ENCODE results near the gene ELAC2. TPM values are rescaled to one million over a fixed set of nuclear protein-coding genes. Genes with fewer than 3 reads are reported as not detected.
"Not testable (repeated sequence)": the region's sequence is repeated elsewhere in the genome, so short reads cannot be mapped to it uniquely, and the experiment has no call there.

ELAC2 gene
- total RNA-seq, 4 donors from 2014 or later: 85.7 to 143 (median 87.1) TPM

DNA sequence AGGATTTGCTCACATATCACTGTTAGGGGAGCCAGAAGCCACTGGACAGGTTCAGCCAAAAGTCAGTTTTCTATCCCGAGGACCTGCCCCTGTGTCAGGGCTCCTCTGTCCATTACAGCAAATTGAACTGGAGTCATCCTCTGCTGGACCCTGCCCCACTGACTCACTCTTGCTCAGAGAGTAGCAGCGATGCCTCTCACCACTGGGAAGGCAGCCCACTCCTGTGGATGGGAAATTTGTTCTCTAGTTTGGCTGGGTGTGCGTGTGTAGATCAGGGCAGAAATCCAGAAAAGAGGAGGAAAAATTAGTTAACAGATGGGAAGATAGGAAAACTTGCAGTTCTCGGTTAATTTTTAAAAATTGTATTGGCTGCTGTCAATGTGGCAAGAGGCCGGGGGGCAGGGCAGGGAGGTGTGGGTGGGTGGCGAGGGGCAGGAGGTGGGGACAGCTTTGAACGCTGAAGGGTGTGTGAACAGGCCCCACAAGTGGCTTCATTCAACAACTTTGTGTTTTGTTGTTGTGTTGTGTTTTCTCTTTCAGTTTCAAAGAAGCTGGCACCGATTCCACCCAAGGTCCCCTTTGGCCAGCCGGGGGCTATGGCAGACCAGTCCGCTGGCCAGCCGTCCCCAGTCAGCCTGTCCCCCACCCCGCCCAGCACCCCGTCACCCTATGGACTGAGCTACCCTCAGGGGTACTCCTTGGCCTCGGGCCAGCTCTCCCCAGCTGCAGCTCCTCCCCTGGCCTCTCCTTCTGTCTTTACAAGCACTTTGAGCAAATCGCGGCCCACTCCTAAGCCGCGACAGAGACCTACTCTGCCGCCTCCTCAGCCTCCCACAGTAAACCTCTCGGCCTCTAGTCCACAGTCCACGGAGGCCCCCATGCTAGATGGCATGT lies 33.6 kb downstream of the ELAC2 start:
- DNase-seq (ENCODE audit: low spot score in 2 of 2): no peak
- no peaks in the 10 kb centered on the region for H3K27me3 ChIP-seq
- H3K27ac ChIP-seq: peak overlapping the region; percentile 26
- TF ChIP-seq POLR2A (IDR thresholded peaks at IDR 0.05): no peak
- TF ChIP-seq EP300 (IDR thresholded peaks at IDR 0.05): no peak
- no peak for TF ChIP-seq POLR2AphosphoS5 (IDR thresholded peaks at IDR 0.05)
- TF ChIP-seq, protein P1, sequence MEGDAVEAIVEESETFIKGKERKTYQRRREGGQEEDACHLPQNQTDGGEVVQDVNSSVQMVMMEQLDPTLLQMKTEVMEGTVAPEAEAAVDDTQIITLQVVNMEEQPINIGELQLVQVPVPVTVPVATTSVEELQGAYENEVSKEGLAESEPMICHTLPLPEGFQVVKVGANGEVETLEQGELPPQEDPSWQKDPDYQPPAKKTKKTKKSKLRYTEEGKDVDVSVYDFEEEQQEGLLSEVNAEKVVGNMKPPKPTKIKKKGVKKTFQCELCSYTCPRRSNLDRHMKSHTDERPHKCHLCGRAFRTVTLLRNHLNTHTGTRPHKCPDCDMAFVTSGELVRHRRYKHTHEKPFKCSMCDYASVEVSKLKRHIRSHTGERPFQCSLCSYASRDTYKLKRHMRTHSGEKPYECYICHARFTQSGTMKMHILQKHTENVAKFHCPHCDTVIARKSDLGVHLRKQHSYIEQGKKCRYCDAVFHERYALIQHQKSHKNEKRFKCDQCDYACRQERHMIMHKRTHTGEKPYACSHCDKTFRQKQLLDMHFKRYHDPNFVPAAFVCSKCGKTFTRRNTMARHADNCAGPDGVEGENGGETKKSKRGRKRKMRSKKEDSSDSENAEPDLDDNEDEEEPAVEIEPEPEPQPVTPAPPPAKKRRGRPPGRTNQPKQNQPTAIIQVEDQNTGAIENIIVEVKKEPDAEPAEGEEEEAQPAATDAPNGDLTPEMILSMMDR (IDR thresholded peaks at IDR 0.05): no peak
- no peaks in the 10 kb centered on the region for H3K9me3 ChIP-seq
- WGBS: 38% methylated on average over 21 of the region's 21 CpGs
- H3K36me3 ChIP-seq: no peaks in the 10 kb centered on the region
- H3K4me1 ChIP-seq: peaks cover 19% of the 10 kb centered on the region
- H3K4me3 ChIP-seq: peak overlapping the region; percentile 31

DNA sequence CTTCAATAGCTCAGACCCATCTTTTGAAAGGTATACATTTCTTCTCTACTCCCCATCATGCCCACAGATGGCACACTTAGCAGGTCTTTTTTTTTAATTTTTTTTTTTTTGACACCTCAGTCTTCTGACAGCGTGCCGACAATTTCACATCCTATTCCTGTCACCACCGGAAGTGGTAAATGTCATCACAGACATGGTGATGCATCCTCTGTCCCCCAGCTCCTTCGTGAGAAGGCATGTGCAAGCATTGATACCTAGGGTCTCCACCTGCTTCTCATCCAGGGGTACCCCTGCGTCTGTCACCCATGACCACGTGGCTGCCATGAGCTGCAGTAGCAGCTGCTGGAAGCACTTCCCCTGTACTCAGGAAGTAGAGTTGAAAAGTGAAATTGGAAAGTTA lies 35.6 kb downstream of the ELAC2 start:
- WGBS: 86% methylated on average over 6 of the region's 6 CpGs
- TF ChIP-seq POLR2AphosphoS5 (IDR thresholded peaks at IDR 0.05): no peak
- TF ChIP-seq EP300 (IDR thresholded peaks at IDR 0.05): no peak
- no peak overlapping the region for H3K27ac ChIP-seq
- H3K4me3 ChIP-seq: no peak overlapping the region
- no peaks in the 10 kb centered on the region for H3K9me3 ChIP-seq
- no peaks in the 10 kb centered on the region for H3K36me3 ChIP-seq
- H3K27me3 ChIP-seq: no peaks in the 10 kb centered on the region
- DNase-seq (ENCODE audit: low spot score in 2 of 2): no peak
- peaks cover 23% of the 10 kb centered on the region for H3K4me1 ChIP-seq

DNA sequence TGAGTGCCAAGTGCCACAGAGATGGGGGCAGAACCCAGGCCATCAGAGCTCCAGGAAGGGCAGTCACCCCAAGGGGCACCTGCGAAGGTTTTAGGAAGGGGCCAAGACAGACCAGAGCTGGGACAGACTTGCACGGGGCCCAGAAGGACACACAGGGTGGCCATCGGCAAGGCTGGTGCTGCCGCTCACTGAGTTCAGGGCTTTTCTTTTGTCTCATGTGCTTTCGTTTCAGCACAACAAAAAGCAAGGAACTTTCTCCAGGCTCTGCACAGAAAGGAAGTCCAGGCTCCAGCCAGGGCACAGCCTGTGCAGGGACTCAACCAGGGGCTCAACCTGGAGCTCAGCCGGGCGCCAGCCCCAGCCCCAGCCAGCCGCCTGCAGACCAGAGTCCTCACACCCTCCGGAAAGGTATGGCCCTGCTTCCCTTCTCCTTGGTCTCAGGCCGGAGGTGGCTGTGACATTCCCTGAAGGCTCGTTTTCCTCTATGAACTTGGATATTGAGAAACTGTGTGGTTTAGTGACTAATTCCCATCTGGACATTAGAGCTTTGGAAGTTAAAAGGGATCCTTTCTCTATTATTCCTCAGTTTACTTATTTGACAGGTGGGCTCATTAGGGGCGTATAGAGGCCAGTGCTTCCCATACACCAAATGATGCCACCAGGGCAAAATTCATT lies 37.9 kb downstream of the ELAC2 start:
- Histone ChIP-seq H3K27me3 (no peaks in the 10 kb centered on the region), H3K36me3 (no peaks in the 10 kb centered on the region), H3K9me3 (no peaks in the 10 kb centered on the region), H3K27ac (no peak overlapping the region), H3K4me1 (peaks cover 14% of the 10 kb centered on the region), H3K4me3 (no peak overlapping the region)
- 94% methylated on average over 8 of the region's 12 CpGs for WGBS
- DNase-seq (ENCODE audit: low spot score in 2 of 2): no peak
- TF ChIP-seq, protein P1 (IDR thresholded peaks at IDR 0.05): no peak
- TF ChIP-seq POLR2AphosphoS5 (IDR thresholded peaks at IDR 0.05) (no peak), EP300 (IDR thresholded peaks at IDR 0.05) (no peak), POLR2A (IDR thresholded peaks at IDR 0.05) (no peak)

DNA sequence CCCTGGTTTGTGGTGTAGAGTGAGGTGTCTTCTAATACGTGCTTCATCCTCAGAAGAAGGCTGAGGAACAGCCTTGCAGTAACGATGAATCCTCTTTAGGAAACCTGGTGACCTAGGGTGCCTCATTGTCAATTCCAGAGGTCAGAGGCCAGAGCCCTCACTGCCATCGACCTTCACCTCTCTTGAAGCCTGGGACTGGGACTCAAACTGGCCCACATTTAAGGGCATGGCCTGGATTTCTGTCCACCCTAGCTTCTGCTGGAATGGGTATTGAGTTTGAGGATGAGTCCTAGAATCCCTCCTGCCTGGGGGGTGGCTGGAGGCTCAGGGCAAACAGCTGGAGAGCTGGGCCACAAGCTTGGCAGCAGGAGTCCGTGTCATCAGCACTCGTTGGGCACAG lies 38.6 kb downstream of the ELAC2 start:
- Histone ChIP-seq H3K27ac (no peak overlapping the region), H3K36me3 (no peaks in the 10 kb centered on the region), H3K4me1 (peaks cover 10% of the 10 kb centered on the region), H3K4me3 (no peak overlapping the region), H3K9me3 (no peaks in the 10 kb centered on the region), H3K27me3 (no peaks in the 10 kb centered on the region)
- WGBS: 85% methylated on average over 3 of the region's 5 CpGs
- DNase-seq (ENCODE audit: low spot score in 2 of 2): no peak
- TF ChIP-seq POLR2A (IDR thresholded peaks at IDR 0.05) (no peak), EP300 (IDR thresholded peaks at IDR 0.05) (no peak), POLR2AphosphoS5 (IDR thresholded peaks at IDR 0.05) (no peak)
- TF ChIP-seq, protein P1 (IDR thresholded peaks at IDR 0.05): no peak

DNA sequence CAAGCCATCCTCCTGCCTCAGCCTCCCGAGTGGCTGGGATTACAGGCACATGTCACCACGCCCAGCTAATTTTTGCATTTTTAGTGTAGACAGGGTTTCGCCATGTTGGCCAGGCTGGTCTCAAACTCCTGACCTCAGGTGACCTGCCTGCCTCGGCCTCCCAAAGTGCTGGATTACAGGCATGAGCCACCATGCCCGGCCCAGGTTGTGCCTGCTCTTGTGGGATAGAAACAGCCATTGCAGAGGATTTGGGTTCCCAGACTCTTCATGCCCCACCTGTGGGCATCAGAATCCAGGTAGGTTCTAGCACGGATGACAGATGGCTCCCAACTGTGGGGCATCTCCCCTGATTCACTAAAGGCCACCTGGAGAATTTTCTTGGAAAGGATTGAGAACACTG lies 39.0 kb downstream of the ELAC2 start:
- H3K36me3 ChIP-seq; H3K27me3 ChIP-seq; DNase-seq (ENCODE audit: low spot score in 2 of 2); H3K27ac ChIP-seq; H3K4me3 ChIP-seq; H3K9me3 ChIP-seq: not testable (repeated sequence)
- H3K4me1 ChIP-seq: peaks cover 13% of the 10 kb centered on the region
- 94% methylated on average over 6 of the region's 6 CpGs for WGBS

DNA sequence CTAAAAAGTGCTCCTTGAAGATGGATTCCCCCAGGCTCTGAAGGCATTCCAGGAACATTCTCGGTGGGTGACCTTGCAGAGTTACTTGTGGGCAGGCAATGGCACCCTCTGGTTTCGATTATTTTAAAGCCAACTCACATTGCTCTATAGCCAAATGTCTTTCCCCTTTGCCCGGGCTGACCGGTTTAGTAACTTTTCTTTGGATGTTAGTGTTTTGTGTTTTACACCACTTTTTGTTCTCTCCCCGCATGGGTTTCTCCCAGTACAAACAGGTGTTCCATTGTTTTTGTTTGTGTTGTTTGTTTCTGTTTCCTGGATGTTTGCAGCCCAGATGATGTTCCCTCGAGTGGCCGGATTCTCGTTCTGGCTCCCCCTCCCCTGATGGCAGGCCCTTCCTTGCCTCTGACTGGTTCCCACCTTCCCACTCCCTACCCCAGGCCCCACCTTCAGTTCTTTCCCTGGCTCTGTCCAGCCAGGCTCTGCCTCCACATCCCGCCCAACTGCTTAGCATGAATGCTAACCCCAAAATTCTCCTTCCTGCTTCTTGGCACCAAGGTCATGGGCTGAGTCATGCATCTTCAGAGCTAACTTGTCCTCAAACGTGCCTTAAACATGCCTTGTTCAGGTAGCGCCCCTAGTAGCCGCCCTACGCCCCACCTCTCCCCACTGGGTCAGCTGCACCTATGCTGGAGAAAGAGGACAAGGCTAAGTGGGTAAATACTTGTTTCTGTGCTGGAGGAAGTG lies 40.6 kb downstream of the ELAC2 start:
- no peaks in the 10 kb centered on the region for H3K9me3 ChIP-seq
- H3K27ac ChIP-seq: no peak overlapping the region
- H3K27me3 ChIP-seq: no peaks in the 10 kb centered on the region
- 48% methylated on average over 13 of the region's 13 CpGs for WGBS
- H3K36me3 ChIP-seq: no peaks in the 10 kb centered on the region
- TF ChIP-seq POLR2AphosphoS5 (IDR thresholded peaks at IDR 0.05): no peak
- TF ChIP-seq POLR2A (IDR thresholded peaks at IDR 0.05): no peak
- TF ChIP-seq, protein P1 (IDR thresholded peaks at IDR 0.05): no peak
- no peak for TF ChIP-seq EP300 (IDR thresholded peaks at IDR 0.05)
- no peak overlapping the region for H3K4me3 ChIP-seq
- peaks cover 18% of the 10 kb centered on the region for H3K4me1 ChIP-seq
- no peak for DNase-seq (ENCODE audit: low spot score in 2 of 2)
